SK-N-SH (cell line): ENCODE results near the gene NXNL1. TPM values are rescaled to one million over a fixed set of nuclear protein-coding genes. Genes with fewer than 3 reads are reported as not detected.

ENCODE experiments used
- CTCF ChIA-PET: fragments of 300-600, 350-600 bp; formaldehyde crosslinking; extraction: SDS; loops from one replicate; lab custom pipeline; 2021; lab: Yijun Ruan, JAX
- POLR2A ChIA-PET: fragments of 350-600 bp; sonication (Branson Sonifier 250); formaldehyde crosslinking; extraction: SDS; loops from one replicate; lab custom pipeline; 2020; ENCODE audit warnings: antibody characterized with exemption, inconsistent platforms; lab: Yijun Ruan, JAX
- DNase-seq: peaks from one replicate; pipeline ENCODE4 v3.0.0; 2012
- H2AFZ ChIP-seq: fragments of 200-600 bp; sonication (generic); 2 replicates; pipeline ENCODE4 v1.8.1; 2016; ENCODE audit warnings: antibody characterized with exemption, mild to moderate bottlenecking, low read depth
- H3F3A ChIP-seq: fragments of 200-600 bp; sonication (generic); replicated peaks from 2 replicates; pipeline ENCODE3; 2016; ENCODE audit warnings: antibody characterized with exemption, mild to moderate bottlenecking; ENCODE audit not compliant: insufficient read depth
- H3K27ac ChIP-seq, 2 experiments: fragments of 200-500 bp in 1 of 2; fragments of 200-600 bp in 1 of 2; sonication (Bioruptor generic) in 1 of 2; sonication (generic), shearing (Covaris generic) in 1 of 2; 2 replicates each; pipeline versions ENCODE4 v1.5.1 to v1.6.1; 2014 to 2016; ENCODE audit warnings: low read depth in 2 of 2, inconsistent platforms in 1 of 2, low read length in 1 of 2, mild to moderate bottlenecking in 1 of 2, mixed read lengths in 1 of 2
- H3K27me3 ChIP-seq: fragments of 200-600 bp; sonication (generic), shearing (Covaris generic); 2 replicates; pipeline ENCODE4 v1.6.1; 2016; ENCODE audit warnings: mixed run types; ENCODE audit not compliant: insufficient read depth
- H3K36me3 ChIP-seq, 2 experiments: fragments of 200-500 bp in 1 of 2; fragments of 200-600 bp in 1 of 2; sonication (Bioruptor generic) in 1 of 2; sonication (generic) in 1 of 2; replicated peaks in 1 of 2; 2 replicates each; pipeline versions ENCODE3 to v1.5.1; 2014 to 2016; ENCODE audit warnings: low read length in 1 of 2, mild to moderate bottlenecking in 1 of 2; ENCODE audit not compliant: insufficient read depth in 2 of 2, control insufficient read depth in 1 of 2
- H3K4me1 ChIP-seq, 2 experiments: fragments of 200-500 bp in 1 of 2; fragments of 200-600 bp in 1 of 2; sonication (Bioruptor generic) in 1 of 2; sonication (generic), shearing (Covaris generic) in 1 of 2; 2 replicates each; pipeline versions ENCODE4 v1.5.1 to v1.6.1; 2014 to 2016; ENCODE audit warnings: low read depth in 1 of 2, low read length in 1 of 2, mixed run types in 1 of 2; ENCODE audit not compliant: insufficient read depth in 2 of 2, control insufficient read depth in 1 of 2
- H3K4me2 ChIP-seq: fragments of 200-600 bp; sonication (generic), shearing (Covaris generic); 2 replicates; pipeline ENCODE4 v1.6.1; 2017; ENCODE audit warnings: mixed run types
- H3K4me3 ChIP-seq, 2 experiments: fragments of 200-500 bp in 1 of 2; fragments of 200-600 bp in 1 of 2; sonication (Bioruptor generic) in 1 of 2; sonication (generic), shearing (Covaris generic) in 1 of 2; 2 replicates each; pipeline versions ENCODE4 v1.5.1 to v1.8.1; 2014 to 2016; ENCODE audit warnings: low read depth in 2 of 2, inconsistent platforms in 1 of 2, low read length in 1 of 2, mild to moderate bottlenecking in 1 of 2, mixed read lengths in 1 of 2, moderate library complexity in 1 of 2
- H3K79me2 ChIP-seq: fragments of 200-600 bp; sonication (generic); 2 replicates; pipeline ENCODE4 v1.8.1; 2017; ENCODE audit warnings: mild to moderate bottlenecking; ENCODE audit not compliant: insufficient read depth
- H3K9ac ChIP-seq: fragments of 200-600 bp; sonication (generic); 2 replicates; pipeline ENCODE4 v1.6.1; 2017; ENCODE audit warnings: mixed run types
- H3K9me2 ChIP-seq: fragments of 200-600 bp; sonication (generic); 2 replicates; pipeline ENCODE4 v1.6.1; 2017; ENCODE audit warnings: mixed run types
- H3K9me3 ChIP-seq: fragments of 200-600 bp; sonication (generic); 2 replicates; pipeline ENCODE4 v1.6.1; 2017; ENCODE audit warnings: mixed run types, mild to moderate bottlenecking, moderate library complexity
- H4K20me1 ChIP-seq: fragments of 200-600 bp; sonication (generic); 2 replicates; pipeline ENCODE4 v1.6.1; 2017; ENCODE audit warnings: mild to moderate bottlenecking, mixed run types; ENCODE audit not compliant: insufficient read depth
- CHD2 ChIP-seq: fragments of 150-350 bp; IDR thresholded peaks from 2 replicates; pipeline ENCODE4 v1.6.1; 2018; ENCODE audit warnings: low read length; ENCODE audit not compliant: partially characterized antibody
- ELF1 ChIP-seq: IDR thresholded peaks from 2 replicates; pipeline ENCODE4 v1.4.0; 2012
- EZH2phosphoT487 ChIP-seq: fragments of 200-600 bp; sonication (generic); IDR thresholded peaks from 2 replicates; pipeline ENCODE4 v1.6.1; 2017; ENCODE audit warnings: low read depth, mixed run types, mild to moderate bottlenecking, antibody characterized with exemption, moderate library complexity, borderline replicate concordance
- FOSL2 ChIP-seq: IDR thresholded peaks from 2 replicates; pipeline ENCODE4 v1.4.0; 2012; ENCODE audit warnings: low read depth, mild to moderate bottlenecking, moderate library complexity, borderline replicate concordance
- FOXM1 ChIP-seq: IDR thresholded peaks from 2 replicates; pipeline ENCODE4 v1.4.0; 2012; ENCODE audit warnings: low read depth, mild to moderate bottlenecking
- JUND ChIP-seq: IDR thresholded peaks from 2 replicates; pipeline ENCODE4 v1.4.0; 2012
- MXI1 ChIP-seq: IDR thresholded peaks from 2 replicates; pipeline ENCODE4 v1.6.1; 2012; ENCODE audit warnings: mild to moderate bottlenecking, low read depth, low read length, improper control_type of control experiment
- NRF1 ChIP-seq: IDR thresholded peaks from 2 replicates; pipeline ENCODE4 v1.6.1; 2012; ENCODE audit warnings: low read depth, mild to moderate bottlenecking, low read length
- PBX3 ChIP-seq: IDR thresholded peaks from 2 replicates; pipeline ENCODE4; 2012
- RAD21 ChIP-seq: IDR thresholded peaks from 2 replicates; pipeline ENCODE4 v1.6.1; 2012; ENCODE audit warnings: mild to moderate bottlenecking, low read length
- TAF1 ChIP-seq: IDR thresholded peaks from 2 replicates; pipeline ENCODE4 v1.6.1; 2012; ENCODE audit warnings: low read depth, mild to moderate bottlenecking, low read length, moderate library complexity, borderline replicate concordance
- TEAD4 ChIP-seq: IDR thresholded peaks from 2 replicates; pipeline ENCODE4 v1.4.0; 2012; ENCODE audit warnings: mild to moderate bottlenecking, borderline replicate concordance; ENCODE audit not compliant: insufficient read depth
- USF1 ChIP-seq: IDR thresholded peaks from 2 replicates; pipeline ENCODE4 v1.4.0; 2012; ENCODE audit warnings: low read depth, borderline replicate concordance
- YY1 ChIP-seq: IDR thresholded peaks from 2 replicates; pipeline ENCODE4 v1.4.0; 2012; ENCODE audit warnings: low read depth, mild to moderate bottlenecking
- ZBTB33 ChIP-seq: IDR thresholded peaks from 2 replicates; pipeline ENCODE4 v1.4.0; 2012; ENCODE audit warnings: low read depth, borderline replicate concordance
- WGBS: methylation state at CpG from one replicate; pipeline ENCODE4 v1.1.6; 2017; ENCODE audit warnings: low lambda C conversion rate; 5-methylcytosine and 5-hydroxymethylcytosine counted together
- polyA plus RNA-seq, 3 experiments: library from polyadenylated mRNA; depleted of rRNA; stranded (reverse); fragments of >200 nt; gene quantifications; 2 replicates each; pipeline ENCODE4 v1.2.3, GENCODE V29; 2012

NXNL1 gene
- polyA plus RNA-seq, 1 of the 3 experiments (the other 2 are of a cell fraction): not detected

DNA sequence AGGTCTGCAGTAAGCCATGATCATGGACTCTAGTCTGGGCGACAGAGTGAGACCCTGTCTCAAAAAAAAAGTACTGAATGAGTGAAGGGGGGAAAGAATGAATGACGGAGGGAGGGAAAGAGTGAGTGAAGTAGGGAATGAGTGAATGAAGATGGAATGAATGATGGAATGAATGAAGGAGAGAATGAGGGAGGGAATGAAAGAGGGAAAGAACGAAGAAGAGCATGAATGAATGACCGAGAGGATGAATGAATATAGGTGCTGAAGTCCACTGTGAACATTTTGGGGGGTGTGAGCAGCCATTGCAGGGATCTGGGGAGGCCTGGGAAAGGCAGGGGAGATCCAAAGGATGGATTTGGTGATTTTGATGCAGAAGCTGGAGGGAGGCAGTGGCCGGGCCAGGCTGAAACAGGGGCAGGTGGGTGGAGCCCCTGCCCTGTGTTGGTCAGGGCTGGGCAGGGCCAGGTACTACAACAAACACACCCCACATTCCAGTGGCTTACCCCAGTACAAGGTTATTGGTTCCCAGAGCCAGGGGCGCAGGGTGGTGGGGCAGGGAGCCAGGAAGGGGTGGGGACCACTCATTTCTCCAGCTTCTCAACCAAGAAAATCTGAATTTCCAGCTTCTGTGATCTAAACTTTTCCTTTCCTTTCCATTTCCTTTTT lies 23.9 kb upstream of the NXNL1 start:
- H3F3A ChIP-seq: peaks cover 4% of the 10 kb centered on the region
- no peaks in the 10 kb centered on the region for H3K9me2 ChIP-seq
- H3K79me2 ChIP-seq: peaks cover 6% of the 10 kb centered on the region; the same call in 1 of the 2 replicates
- no peaks in the 10 kb centered on the region for H3K36me3 ChIP-seq
- no peaks in the 10 kb centered on the region for H3K9me3 ChIP-seq
- ChIA-PET POLR2A (no interaction called here), CTCF (interaction anchor here (0.6 to 1.0 kb wide), 2 partner anchors 11 to 12 kb away, joined by 3 read pairs; no protein-coding TSS in a partner anchor)
- H3K27ac ChIP-seq: no peak overlapping the region
- peaks cover 4% of the 10 kb centered on the region for H4K20me1 ChIP-seq
- no peak overlapping the region for H3K4me2 ChIP-seq
- WGBS: 96% methylated on average over 6 of the region's 6 CpGs
- no peak overlapping the region for H3K9ac ChIP-seq
- no peak overlapping the region for H2AFZ ChIP-seq
- H3K4me3 ChIP-seq: no peak overlapping the region
- H3K27me3 ChIP-seq: no peaks in the 10 kb centered on the region
- H3K4me1 ChIP-seq: peaks cover 0 to 3% of the 10 kb centered on the region in 2 experiments; a peak in 2 of 4 replicates
- TF ChIP-seq NRF1: no peak
- no peak for TF ChIP-seq ELF1
- no peak for TF ChIP-seq TEAD4
- TF ChIP-seq FOXM1: no peak
- TF ChIP-seq PBX3: no peak
- TF ChIP-seq JUND: no peak
- TF ChIP-seq MXI1: no peak
- TF ChIP-seq TAF1: no peak
- no peak for TF ChIP-seq FOSL2
- TF ChIP-seq YY1: no peak
- TF ChIP-seq RAD21: no peak
- no peak for TF ChIP-seq ZBTB33
- DNase-seq: peak; percentile 4

GRCh38 chr19:17483605-17484002 lies 22.9 kb upstream of the NXNL1 start:
- Histone ChIP-seq H2AFZ (no peak overlapping the region), H3K9me3 (no peaks in the 10 kb centered on the region)
- CTCF ChIA-PET: interaction anchor here (0.6 to 1.0 kb wide), 2 partner anchors 12 kb away, joined by 3 to 5 read pairs; no protein-coding TSS in a partner anchor

More at GRCh38 chr19:17483605-17484002, 22.9 kb upstream of the NXNL1 start:
- DNase-seq: peak; percentile 5
- peaks cover 0 to 7% of the 10 kb centered on the region in 2 experiments; a peak in 1 of 4 replicates for H3K4me1 ChIP-seq
- H3K27me3 ChIP-seq: no peaks in the 10 kb centered on the region
- no peak overlapping the region for H3K27ac ChIP-seq
- H3K36me3 ChIP-seq: no peaks in the 10 kb centered on the region
- POLR2A ChIA-PET: interaction anchor here (1.0 kb wide), 1 partner anchor 13 kb away, joined by 4 read pairs; no protein-coding TSS in a partner anchor
- H3K9ac ChIP-seq: no peak overlapping the region
- H3K9me2 ChIP-seq: no peaks in the 10 kb centered on the region
- peaks cover 7% of the 10 kb centered on the region for H3F3A ChIP-seq
- no peak overlapping the region for H3K4me3 ChIP-seq
- no peak for TF ChIP-seq USF1
- no peak for TF ChIP-seq FOXM1
- no peak for TF ChIP-seq RAD21
- TF ChIP-seq CHD2: no peak
- no peak for TF ChIP-seq PBX3
- TF ChIP-seq TEAD4: no peak
- TF ChIP-seq EZH2phosphoT487: no peak
- TF ChIP-seq, all 33 proteins: peak for 0
- 96% methylated on average over 10 of the region's 10 CpGs for WGBS
- H3K79me2 ChIP-seq: peaks cover 6% of the 10 kb centered on the region; the same call in 1 of the 2 replicates
- peaks cover 4% of the 10 kb centered on the region for H4K20me1 ChIP-seq
- no peak overlapping the region for H3K4me2 ChIP-seq
